GM23248 (cell line): ENCODE results near the gene SMYD3.

Experiments used
- EZH2 ChIP-seq: fragments of 200-600 bp; sonication (generic); IDR thresholded peaks from 2 replicates; pipeline ENCODE4 v1.6.1; 2018; ENCODE audit warnings: antibody characterized with exemption, mild to moderate bottlenecking; ENCODE audit not compliant: insufficient read depth, poor library complexity, severe bottlenecking
- EZH2phosphoT487 ChIP-seq: fragments of 200-600 bp; sonication (generic); IDR thresholded peaks from 2 replicates; pipeline ENCODE4 v1.6.1; 2018; ENCODE audit warnings: antibody characterized with exemption, moderate library complexity, mild to moderate bottlenecking, low read depth; ENCODE audit not compliant: insufficient read depth

DNA sequence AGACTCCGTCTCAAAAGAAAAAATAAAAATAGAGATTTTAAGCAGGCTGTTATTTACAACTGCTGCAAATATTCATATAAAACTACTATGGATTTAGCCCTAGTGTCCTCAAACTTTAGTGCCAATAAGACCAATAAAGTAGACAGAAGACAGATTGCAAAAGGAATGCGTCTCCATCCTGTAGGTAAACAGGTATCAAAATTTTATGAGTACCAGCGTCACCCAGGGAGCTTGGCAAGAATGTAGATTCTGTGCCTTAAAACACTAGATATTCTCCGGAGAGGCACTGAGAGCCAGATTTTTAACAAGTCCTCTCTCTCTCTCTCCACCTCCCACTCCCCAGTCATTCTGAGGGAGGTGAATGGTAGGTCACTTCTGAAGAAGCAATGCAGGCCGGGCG, 18.4 kb downstream of the SMYD3 start:
- no peak for TF ChIP-seq EZH2
- no peak for TF ChIP-seq EZH2phosphoT487
